HCT116 (cell line): ENCODE results near the gene MAP1S. TPM values are rescaled to one million over a fixed set of nuclear protein-coding genes. Genes with fewer than 3 reads are reported as not detected.
A peak's percentile ranks its signal among the peaks of the same experiment; 100 is the strongest.

Experiments used
- ATAC-seq: fragments of 200-7000 bp; cut with Tn5 transposase; 2 replicates; pipeline ENCODE4 v1.9.1; 2020; ENCODE audit warnings: mild to moderate bottlenecking, moderate library complexity
- BruUV-seq: library from RNA; stranded (reverse); fragments of 400-500 nt; replicated peaks from 2 replicates; lab custom pipeline; 2021; lab: Mats Ljungman, UMichigan
- CTCF ChIA-PET: fragments of 300-600 bp; sonication (Branson Sonifier 250); formaldehyde crosslinking; loops from one replicate; lab custom pipeline; 2021; ENCODE audit warnings: antibody characterized with exemption; lab: Charles Lee
- POLR2A ChIA-PET: fragments of 300-600, 350-600 bp; sonication (Branson Sonifier 250); formaldehyde crosslinking; loops from one replicate; lab custom pipeline; 2021; ENCODE audit warnings: antibody characterized with exemption; lab: Charles Lee
- RAD21 ChIA-PET, 2 experiments: fragments of 300-600 bp; sonication (Branson Sonifier 250); formaldehyde crosslinking; loops; one replicate each; lab custom pipeline; 2023; ENCODE audit warnings: low total read pairs in 2 of 2; ENCODE audit not compliant: uncharacterized antibody in 2 of 2, unreplicated experiment in 2 of 2, low non-redundant PET in 1 of 2; lab: Charles Lee
- DNase-seq: peaks from one replicate; pipeline ENCODE4 v3.0.0-alpha.2; 2010; ENCODE audit warnings: low read depth, low spot score
- H2AFZ ChIP-seq: fragments of 200-600 bp; shearing (Covaris generic), sonication (generic); 2 replicates; pipeline ENCODE4 v1.6.1; 2017; ENCODE audit warnings: low read depth, mixed run types, mixed read lengths, antibody characterized with exemption, low read length; ENCODE audit not compliant: poor library complexity, severe bottlenecking
- H3K27ac ChIP-seq: 2 replicates; pipeline ENCODE4 v1.5.1; 2012; ENCODE audit warnings: low read depth, low read length
- H3K27me3 ChIP-seq: fragments of 200-600 bp; sonication (generic); 2 replicates; pipeline ENCODE4 v1.6.1; 2016; ENCODE audit warnings: mixed run types, low read length, mixed read lengths; ENCODE audit not compliant: insufficient read depth
- H3K36me3 ChIP-seq, 2 experiments: fragments of 200-500 bp in 1 of 2; fragments of 200-600 bp in 1 of 2; sonication (Bioruptor generic) in 1 of 2; sonication (generic) in 1 of 2; 2 replicates each; pipeline versions ENCODE4 v1.5.1 to v1.6.1; 2014 to 2016; ENCODE audit warnings: low read length in 2 of 2, inconsistent platforms in 1 of 2, mixed read lengths in 1 of 2, mixed run types in 1 of 2; ENCODE audit not compliant: insufficient read depth in 2 of 2, control insufficient read depth in 1 of 2
- H3K4me1 ChIP-seq, 2 experiments: fragments of 200-600 bp in 1 of 2; sonication (generic) in 1 of 2; 2 replicates each; pipeline versions ENCODE4 v1.5.1 to v1.6.1; 2012 to 2017; ENCODE audit warnings: low read length in 2 of 2, inconsistent platforms in 1 of 2, mild to moderate bottlenecking in 1 of 2, mixed read lengths in 1 of 2, mixed run types in 1 of 2, moderate library complexity in 1 of 2; ENCODE audit not compliant: insufficient read depth in 2 of 2, control insufficient read depth in 1 of 2
- H3K4me2 ChIP-seq: fragments of 200-600 bp; sonication (generic); 2 replicates; pipeline ENCODE4 v1.6.1; 2017; ENCODE audit warnings: mixed run types, low read length, mixed read lengths
- H3K4me3 ChIP-seq, 2 experiments: fragments of 200-600 bp in 1 of 2; sonication (generic) in 1 of 2; replicated peaks in 1 of 2; 2 replicates each; pipeline ENCODE4 v1.5.1; 2011 to 2016; ENCODE audit warnings: low read length in 2 of 2, control low read depth in 1 of 2, low read depth in 1 of 2, mild to moderate bottlenecking in 1 of 2, mixed read lengths in 1 of 2, mixed run types in 1 of 2
- H3K79me2 ChIP-seq: fragments of 200-600 bp; sonication (generic); 2 replicates; pipeline ENCODE4 v1.6.1; 2017; ENCODE audit warnings: mild to moderate bottlenecking, mixed run types, low read length, moderate library complexity, mixed read lengths; ENCODE audit not compliant: insufficient read depth
- H3K9ac ChIP-seq: fragments of 200-600 bp; sonication (generic); 2 replicates; pipeline ENCODE4 v1.6.1; 2016; ENCODE audit warnings: low read length, mixed read lengths
- H3K9me2 ChIP-seq: fragments of 200-600 bp; sonication (generic), shearing (Covaris generic); 2 replicates; pipeline ENCODE4 v1.6.1; 2017; ENCODE audit warnings: mixed run types, mild to moderate bottlenecking, moderate library complexity; ENCODE audit not compliant: insufficient read depth
- H3K9me3 ChIP-seq, 2 experiments: fragments of 200-500 bp in 1 of 2; fragments of 200-600 bp in 1 of 2; sonication (Bioruptor generic) in 1 of 2; sonication (generic) in 1 of 2; 2 replicates each; pipeline ENCODE4 v1.6.1; 2014 to 2017; ENCODE audit warnings: low read length in 2 of 2, mixed read lengths in 2 of 2, inconsistent platforms in 1 of 2, low read depth in 1 of 2, mild to moderate bottlenecking in 1 of 2, mixed run types in 1 of 2, moderate library complexity in 1 of 2; ENCODE audit not compliant: control insufficient read depth in 1 of 2, insufficient read depth in 1 of 2
- H4K20me1 ChIP-seq: fragments of 200-600 bp; sonication (generic), shearing (Covaris generic); 2 replicates; pipeline ENCODE4 v1.6.1; 2017; ENCODE audit warnings: mixed run types, mild to moderate bottlenecking, moderate library complexity; ENCODE audit not compliant: insufficient read depth
- ELF1 ChIP-seq: IDR thresholded peaks from 2 replicates; pipeline ENCODE4 v1.6.1; 2012; ENCODE audit warnings: low read depth, borderline replicate concordance
- EZH2phosphoT487 ChIP-seq: fragments of 200-600 bp; IDR thresholded peaks from 2 replicates; pipeline ENCODE4 v1.6.1; 2018; ENCODE audit warnings: antibody characterized with exemption, borderline replicate concordance
- JUND ChIP-seq: IDR thresholded peaks from 2 replicates; pipeline ENCODE4 v1.6.1; 2012
- RAD21 ChIP-seq: IDR thresholded peaks from 2 replicates; pipeline ENCODE4 v1.6.1; 2012; ENCODE audit warnings: low read depth, mild to moderate bottlenecking
- SIN3A ChIP-seq: IDR thresholded peaks from 2 replicates; pipeline ENCODE4 v1.6.1; 2012; ENCODE audit warnings: low read depth
- SRF ChIP-seq: IDR thresholded peaks from 2 replicates; pipeline ENCODE4 v1.6.1; 2012; ENCODE audit warnings: low read depth
- TCF7L2 ChIP-seq: IDR thresholded peaks from 2 replicates; pipeline ENCODE4 v1.7.0; 2011; ENCODE audit warnings: borderline replicate concordance, inconsistent platforms; ENCODE audit not compliant: insufficient read depth, insufficient read length; ENCODE audit errors: extremely low read depth
- ZNF274 ChIP-seq: fragments of 200-500 bp; sonication (Bioruptor generic); IDR thresholded peaks from 2 replicates; pipeline ENCODE4 v1.6.1; 2014; ENCODE audit warnings: mild to moderate bottlenecking, low read depth, low read length, inconsistent platforms
- intact Hi-C: fragments of 100-400 bp; cut with micrococcal nuclease; formaldehyde crosslinking; loops from 2 replicates; pipeline ENCODE4 v1.10.0; 2022
- total RNA-seq: library from RNA; stranded (reverse); gene quantifications from one replicate; pipeline ENCODE4 v1.2.1, GENCODE V29; 2021; ENCODE audit not compliant: unreplicated experiment
- TF ChIP-seq, protein P1 (sequence below): IDR thresholded peaks from 2 replicates; pipeline ENCODE4 v1.6.1; 2012; ENCODE audit warnings: low read depth
- TF ChIP-seq, protein P2 (sequence below), 3 experiments: fragments of 200-600 bp in 1 of 3; sonication (generic) in 1 of 3; IDR thresholded peaks in 2 of 3; conservative IDR thresholded peaks in 1 of 3; 2 replicates each; pipeline ENCODE4 v1.5.1; 2012 to 2017; ENCODE audit warnings: low read depth in 2 of 3, low read length in 2 of 3, antibody characterized with exemption in 1 of 3, borderline replicate concordance in 1 of 3, control low read depth in 1 of 3, mild to moderate bottlenecking in 1 of 3, mixed read lengths in 1 of 3, mixed run types in 1 of 3, moderate library complexity in 1 of 3; ENCODE audit not compliant: insufficient read depth in 1 of 3

Gene MAP1S
- total RNA-seq, 1 experiment from 2014 or later = 80.8 TPM

DNA sequence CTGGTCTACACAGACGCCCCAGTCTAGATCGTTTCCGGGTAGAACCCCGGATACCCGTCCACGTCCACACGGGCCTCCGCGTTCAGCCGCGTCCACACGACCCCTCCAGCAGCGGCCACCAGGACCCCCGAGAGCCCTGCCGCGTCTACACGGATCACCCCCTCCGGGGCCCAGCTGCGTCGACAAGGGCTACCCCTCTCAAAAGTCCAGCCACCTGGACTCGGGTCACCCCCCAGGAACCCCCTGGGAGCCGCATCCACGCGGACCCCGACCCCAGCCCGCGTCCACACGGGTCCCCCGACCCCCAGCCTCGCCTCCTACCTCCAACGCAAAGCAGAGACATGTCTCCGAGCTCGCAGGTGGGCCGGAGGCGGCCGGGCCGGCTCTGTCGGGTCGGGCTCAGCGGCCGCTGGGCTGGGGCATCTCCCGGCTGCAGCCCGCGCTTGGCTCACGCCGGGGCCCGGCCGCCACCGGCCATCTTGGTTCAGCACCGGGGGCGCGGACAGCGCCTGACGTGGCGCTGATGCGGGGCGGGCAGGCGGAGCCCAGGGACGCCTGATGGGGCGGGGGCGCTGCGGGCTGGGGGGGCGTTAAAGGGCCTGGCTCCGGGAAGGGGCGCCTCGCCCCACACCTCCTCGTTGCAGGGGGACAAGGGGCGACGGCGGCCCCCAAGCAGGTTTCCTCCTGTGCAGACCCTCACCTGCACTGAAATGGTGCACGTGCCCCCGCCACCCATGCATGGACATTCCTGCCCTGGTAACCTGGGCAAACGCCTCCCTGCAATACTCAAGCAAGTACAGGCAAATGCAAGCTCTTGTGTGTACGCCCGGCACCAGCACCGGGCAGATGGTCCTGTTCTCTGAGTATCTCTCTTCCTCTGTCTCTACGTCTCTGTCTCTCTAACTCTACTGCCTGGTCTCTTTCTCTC lies 31.2 kb upstream of the MAP1S start, which contains the start of gene UNC13A (continued):
- TF ChIP-seq, protein P1, sequence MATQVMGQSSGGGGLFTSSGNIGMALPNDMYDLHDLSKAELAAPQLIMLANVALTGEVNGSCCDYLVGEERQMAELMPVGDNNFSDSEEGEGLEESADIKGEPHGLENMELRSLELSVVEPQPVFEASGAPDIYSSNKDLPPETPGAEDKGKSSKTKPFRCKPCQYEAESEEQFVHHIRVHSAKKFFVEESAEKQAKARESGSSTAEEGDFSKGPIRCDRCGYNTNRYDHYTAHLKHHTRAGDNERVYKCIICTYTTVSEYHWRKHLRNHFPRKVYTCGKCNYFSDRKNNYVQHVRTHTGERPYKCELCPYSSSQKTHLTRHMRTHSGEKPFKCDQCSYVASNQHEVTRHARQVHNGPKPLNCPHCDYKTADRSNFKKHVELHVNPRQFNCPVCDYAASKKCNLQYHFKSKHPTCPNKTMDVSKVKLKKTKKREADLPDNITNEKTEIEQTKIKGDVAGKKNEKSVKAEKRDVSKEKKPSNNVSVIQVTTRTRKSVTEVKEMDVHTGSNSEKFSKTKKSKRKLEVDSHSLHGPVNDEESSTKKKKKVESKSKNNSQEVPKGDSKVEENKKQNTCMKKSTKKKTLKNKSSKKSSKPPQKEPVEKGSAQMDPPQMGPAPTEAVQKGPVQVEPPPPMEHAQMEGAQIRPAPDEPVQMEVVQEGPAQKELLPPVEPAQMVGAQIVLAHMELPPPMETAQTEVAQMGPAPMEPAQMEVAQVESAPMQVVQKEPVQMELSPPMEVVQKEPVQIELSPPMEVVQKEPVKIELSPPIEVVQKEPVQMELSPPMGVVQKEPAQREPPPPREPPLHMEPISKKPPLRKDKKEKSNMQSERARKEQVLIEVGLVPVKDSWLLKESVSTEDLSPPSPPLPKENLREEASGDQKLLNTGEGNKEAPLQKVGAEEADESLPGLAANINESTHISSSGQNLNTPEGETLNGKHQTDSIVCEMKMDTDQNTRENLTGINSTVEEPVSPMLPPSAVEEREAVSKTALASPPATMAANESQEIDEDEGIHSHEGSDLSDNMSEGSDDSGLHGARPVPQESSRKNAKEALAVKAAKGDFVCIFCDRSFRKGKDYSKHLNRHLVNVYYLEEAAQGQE = peak; percentile 83

DNA sequence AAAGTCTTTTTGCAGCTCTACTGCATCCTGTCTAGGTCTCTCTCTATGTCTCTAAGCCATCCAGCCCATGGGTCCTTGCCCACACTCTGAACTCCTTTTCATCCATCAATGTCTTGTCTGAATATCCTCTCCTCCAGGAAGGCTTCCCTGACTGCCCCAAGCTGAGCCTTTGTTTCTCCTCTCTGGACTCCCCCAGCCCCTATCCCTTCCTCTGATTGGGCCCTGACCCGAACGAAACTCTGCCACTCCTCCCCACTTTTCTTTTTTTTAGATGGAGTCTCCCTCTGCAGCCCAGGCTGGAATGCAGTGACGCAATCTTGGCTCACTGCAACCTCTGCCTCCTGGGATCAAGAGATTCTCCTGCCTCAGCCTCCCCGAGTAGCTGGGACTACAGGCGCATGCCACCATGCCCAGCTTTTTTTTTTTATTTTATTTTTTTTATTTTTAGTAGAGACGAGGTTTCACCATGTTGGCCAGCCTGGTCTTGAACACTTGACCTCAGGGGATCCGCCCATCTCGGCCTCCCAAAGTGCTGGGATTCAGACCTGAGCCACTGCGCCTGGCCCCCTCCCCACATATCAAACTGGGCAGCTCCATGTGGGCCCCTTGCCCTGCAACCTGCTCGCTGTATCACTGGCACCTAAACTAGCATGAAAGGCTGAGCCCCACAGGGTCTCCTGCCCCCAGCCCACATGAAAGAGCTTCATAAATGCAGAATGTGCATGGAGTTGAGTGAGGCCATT lies 30.3 kb upstream of the MAP1S start:
- H3K27ac ChIP-seq = no peak overlapping the region
- ATAC-seq = no peak; the same call in 1 of the 2 replicates
- POLR2A ChIA-PET = no interaction called here

More for the DNA sequence above, 30.3 kb upstream of the MAP1S start:
- no peak for DNase-seq
- peak overlapping the region; percentile 90 for H3K4me2 ChIP-seq
- H3K4me1 ChIP-seq = peaks cover 10 to 39% of the 10 kb centered on the region in 2 experiments; a peak in 3 of 4 replicates
- H3K9ac ChIP-seq = no peak overlapping the region
- no TSS peak for BruUV-seq
- peaks cover 14% of the 10 kb centered on the region; the same call in 1 of the 2 replicates for H3K79me2 ChIP-seq
- H3K9me2 ChIP-seq = no peaks in the 10 kb centered on the region
- ChIA-PET RAD21 (interaction anchor here in 1 of 2 experiments (0.7 kb wide), 1 partner anchor 170 kb away, joined by 3 read pairs; no protein-coding TSS in a partner anchor), CTCF (interaction anchor here (1.1 kb wide), 1 partner anchor 14 kb away, joined by 4 read pairs; no protein-coding TSS in a partner anchor)
- H2AFZ ChIP-seq = peak overlapping the region; percentile 86
- no peaks in the 10 kb centered on the region for H4K20me1 ChIP-seq
- H3K36me3 ChIP-seq = no peaks in the 10 kb centered on the region
- H3K27me3 ChIP-seq = no peaks in the 10 kb centered on the region
- peak overlapping the region; percentile 85 to 90; a peak in 3 of 4 replicates for H3K4me3 ChIP-seq
- TF ChIP-seq ZNF274 = no peak
- TF ChIP-seq SIN3A = no peak
- TF ChIP-seq, protein P2, sequence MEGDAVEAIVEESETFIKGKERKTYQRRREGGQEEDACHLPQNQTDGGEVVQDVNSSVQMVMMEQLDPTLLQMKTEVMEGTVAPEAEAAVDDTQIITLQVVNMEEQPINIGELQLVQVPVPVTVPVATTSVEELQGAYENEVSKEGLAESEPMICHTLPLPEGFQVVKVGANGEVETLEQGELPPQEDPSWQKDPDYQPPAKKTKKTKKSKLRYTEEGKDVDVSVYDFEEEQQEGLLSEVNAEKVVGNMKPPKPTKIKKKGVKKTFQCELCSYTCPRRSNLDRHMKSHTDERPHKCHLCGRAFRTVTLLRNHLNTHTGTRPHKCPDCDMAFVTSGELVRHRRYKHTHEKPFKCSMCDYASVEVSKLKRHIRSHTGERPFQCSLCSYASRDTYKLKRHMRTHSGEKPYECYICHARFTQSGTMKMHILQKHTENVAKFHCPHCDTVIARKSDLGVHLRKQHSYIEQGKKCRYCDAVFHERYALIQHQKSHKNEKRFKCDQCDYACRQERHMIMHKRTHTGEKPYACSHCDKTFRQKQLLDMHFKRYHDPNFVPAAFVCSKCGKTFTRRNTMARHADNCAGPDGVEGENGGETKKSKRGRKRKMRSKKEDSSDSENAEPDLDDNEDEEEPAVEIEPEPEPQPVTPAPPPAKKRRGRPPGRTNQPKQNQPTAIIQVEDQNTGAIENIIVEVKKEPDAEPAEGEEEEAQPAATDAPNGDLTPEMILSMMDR (IDR thresholded peaks at IDR 0.05 in 2 of 3, conservative IDR thresholded peaks at IDR 0.05 in 1 of 3; ENCODE audit: borderline replicate concordance in 1 of 3, insufficient read depth in 1 of 3, low read depth in 2 of 3, low read length in 2 of 3) = no peak
- no peak for TF ChIP-seq SRF
- no peak for TF ChIP-seq JUND
- TF ChIP-seq TCF7L2 = no peak
- no peak for TF ChIP-seq EZH2phosphoT487
- TF ChIP-seq RAD21 = no peak
- no peak for TF ChIP-seq ELF1
- no peaks in the 10 kb centered on the region for H3K9me3 ChIP-seq
- intact Hi-C loops = loop anchor here (10.0 kb wide), 1 partner anchor 234 kb away; no protein-coding TSS in a partner anchor
